CD8-positive, alpha-beta memory T cell (primary cell): ENCODE results near the gene NUP85. TPM values are rescaled to one million over a fixed set of nuclear protein-coding genes. Genes with fewer than 3 reads are reported as not detected.

Experiments
- CTCF ChIA-PET: fragments of 350-600 bp; sonication (Branson Sonifier 250); formaldehyde crosslinking; loops from one replicate; lab custom pipeline; 2021; ENCODE audit warnings: antibody characterized with exemption; lab: Charles Lee
- POLR2A ChIA-PET: fragments of 350-600 bp; sonication (Branson Sonifier 250); formaldehyde crosslinking; loops from one replicate; lab custom pipeline; 2021; ENCODE audit warnings: antibody characterized with exemption; lab: Charles Lee
- DNase-seq, 5 donors: peaks; one replicate each; pipeline versions ENCODE4 v3.0.0 to v3.0.0-alpha.2; 2020 to 2022; ENCODE audit warnings: mixed read lengths in 1 of 5
- H3K27ac ChIP-seq: one replicate; pipeline ENCODE4 v1.7.0; 2013; ENCODE audit warnings: low read depth, mild to moderate bottlenecking, low read length, moderate library complexity
- H3K27me3 ChIP-seq: 2 replicates; pipeline ENCODE4 v1.7.0; 2013; ENCODE audit warnings: low read length, mild to moderate bottlenecking; ENCODE audit not compliant: insufficient read depth, poor library complexity, severe bottlenecking
- H3K36me3 ChIP-seq: 2 replicates; pipeline ENCODE4 v1.7.0; 2013; ENCODE audit warnings: mild to moderate bottlenecking, low read length, moderate library complexity; ENCODE audit not compliant: insufficient read depth
- H3K4me1 ChIP-seq: 2 replicates; pipeline ENCODE4 v1.7.0; 2013; ENCODE audit warnings: mild to moderate bottlenecking, low read length, moderate library complexity; ENCODE audit not compliant: insufficient read depth
- H3K4me3 ChIP-seq: 2 replicates; pipeline ENCODE4 v1.7.0; 2013; ENCODE audit warnings: mild to moderate bottlenecking, low read length
- H3K9me3 ChIP-seq: 2 replicates; pipeline ENCODE4 v1.7.0; 2013; ENCODE audit warnings: mild to moderate bottlenecking, low read length
- H3K27ac Mint-ChIP-seq, 8 donors: one replicate each; pipeline ENCODE4 v1.8.0; 2020 to 2021; ENCODE audit warnings: mixed read lengths in 8 of 8, mild to moderate bottlenecking in 6 of 8, inconsistent platforms in 3 of 8, moderate library complexity in 3 of 8
- H3K27me3 Mint-ChIP-seq, 2 donors: one replicate each; pipeline ENCODE4 v1.8.0; 2020 to 2021; ENCODE audit warnings: mixed read lengths in 2 of 2, mild to moderate bottlenecking in 1 of 2, moderate library complexity in 1 of 2
- H3K36me3 Mint-ChIP-seq, 3 donors: one replicate each; pipeline ENCODE4 v1.8.0; 2020 to 2021; ENCODE audit warnings: mixed read lengths in 3 of 3, inconsistent platforms in 1 of 3, mild to moderate bottlenecking in 1 of 3
- H3K4me1 Mint-ChIP-seq, 3 donors: one replicate each; pipeline ENCODE4 v1.8.0; 2020 to 2021; ENCODE audit warnings: mixed read lengths in 3 of 3, inconsistent platforms in 1 of 3, mild to moderate bottlenecking in 1 of 3
- H3K4me3 Mint-ChIP-seq, 7 donors: one replicate each; pipeline ENCODE4 v1.8.0; 2020 to 2021; ENCODE audit warnings: mixed read lengths in 7 of 7, mild to moderate bottlenecking in 6 of 7, moderate library complexity in 4 of 7, inconsistent platforms in 2 of 7
- H3K9me3 Mint-ChIP-seq, 5 donors: one replicate each; pipeline ENCODE4 v1.8.0; 2020 to 2022; ENCODE audit warnings: mixed read lengths in 5 of 5, mild to moderate bottlenecking in 3 of 5, moderate library complexity in 2 of 5, inconsistent platforms in 1 of 5
- polyA plus RNA-seq: library from polyadenylated mRNA; unstranded; fragments of 300-500 nt; fragmentation: Illumina TruSeq; gene quantifications from one replicate; pipeline ENCODE4 v1.2.3, GENCODE V29; 2021
- total RNA-seq, 2 experiments: library from RNA; stranded (reverse); gene quantifications; one replicate each; pipeline ENCODE4 v1.2.3, GENCODE V29; 2021

The NUP85 gene
- total and polyA plus RNA-seq, 3 experiments from 2014 or later = 39.0 to 152 (median 147) TPM

DNA sequence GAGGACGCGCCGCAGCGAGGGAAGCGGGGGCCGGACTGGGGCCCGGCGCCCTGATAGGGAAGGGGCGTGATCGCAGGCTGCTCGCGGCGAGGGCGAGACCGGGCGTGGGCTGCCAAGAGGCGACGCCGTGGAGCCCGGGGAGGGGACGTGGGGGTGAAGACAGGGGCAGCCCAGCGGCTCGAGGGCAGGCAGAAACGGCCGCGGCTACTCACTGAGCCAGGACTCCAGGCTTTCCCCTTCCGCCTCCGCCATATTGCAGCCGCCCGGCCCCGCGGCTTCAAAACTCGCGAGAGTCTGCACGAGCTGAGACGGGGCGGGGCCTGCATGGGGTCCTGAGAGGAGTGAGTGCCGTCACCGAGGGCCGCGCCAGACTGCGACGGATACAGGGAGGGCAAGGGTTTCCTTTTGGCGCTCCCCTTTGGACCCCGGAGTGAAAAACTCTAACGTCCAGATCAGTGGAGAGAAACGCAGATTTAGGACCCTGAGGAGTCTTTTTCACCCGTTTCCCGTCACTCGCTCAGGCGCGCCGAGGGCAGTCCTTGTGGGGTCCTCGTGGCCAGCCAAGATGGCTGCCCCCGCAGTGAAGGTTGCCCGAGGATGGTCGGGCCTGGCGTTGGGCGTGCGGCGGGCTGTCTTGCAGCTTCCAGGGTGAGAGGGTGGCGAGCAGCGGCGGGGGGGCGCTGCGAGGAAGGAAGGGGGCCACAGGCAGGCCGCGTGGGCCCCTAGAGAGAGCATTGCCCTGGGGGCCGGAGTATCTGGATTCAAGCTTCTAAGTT lies 56.0 kb downstream of the NUP85 start, which contains the start of the genes GGA3 and MRPS7:
TSS of gene GGA3 (minus strand) at position 271 of the 776 bp plus-strand sequence. CDS start at position 252, 19 bp downstream.
TSS of gene MRPS7 (plus strand) at position 544 of the 776 bp plus-strand sequence. CDS start at position 566, 22 bp downstream.
- peak within 1 kb of the TSS; percentile 99 to 100 (median 100) for H3K27ac Mint-ChIP-seq
- no peaks in the 10 kb centered on the region for H3K9me3 Mint-ChIP-seq
- peak within 1 kb of the TSS; percentile 99 for H3K27ac ChIP-seq
- CTCF ChIA-PET = interaction anchor here (0.7 to 5.2 kb wide), 14 partner anchors 10 to 194 kb away, joined by 3 to 76 read pairs (median 4); partner anchors contain the start of genes GRB2, MIF4GD, SLC25A19 and TMEM94
- peaks cover 29% of the 10 kb centered on the region for H3K4me1 ChIP-seq
- peak; percentile 93 to 97 (median 97) for DNase-seq
- H3K27me3 Mint-ChIP-seq = peaks cover 0 to 3% of the 10 kb centered on the region in 2 donors
- peak within 1 kb of the TSS; percentile 92 to 98 (median 95) for H3K4me3 Mint-ChIP-seq
- H3K9me3 ChIP-seq = no peaks in the 10 kb centered on the region
- peaks cover 0 to 57% (median 6%) of the 10 kb centered on the region in 3 donors for H3K36me3 Mint-ChIP-seq
- H3K4me3 ChIP-seq = peak within 1 kb of the TSS; percentile 94
- POLR2A ChIA-PET = interaction anchor here (0.6 to 4.3 kb wide), 11 partner anchors 9 to 405 kb away, joined by 3 to 79 read pairs (median 4); partner anchors contain the start of genes GRB2, MIF4GD, RECQL5 and SLC25A19
- peaks cover 48 to 68% (median 52%) of the 10 kb centered on the region in 3 donors for H3K4me1 Mint-ChIP-seq
- H3K27me3 ChIP-seq = no peaks in the 10 kb centered on the region
- peaks cover 15% of the 10 kb centered on the region for H3K36me3 ChIP-seq

DNA sequence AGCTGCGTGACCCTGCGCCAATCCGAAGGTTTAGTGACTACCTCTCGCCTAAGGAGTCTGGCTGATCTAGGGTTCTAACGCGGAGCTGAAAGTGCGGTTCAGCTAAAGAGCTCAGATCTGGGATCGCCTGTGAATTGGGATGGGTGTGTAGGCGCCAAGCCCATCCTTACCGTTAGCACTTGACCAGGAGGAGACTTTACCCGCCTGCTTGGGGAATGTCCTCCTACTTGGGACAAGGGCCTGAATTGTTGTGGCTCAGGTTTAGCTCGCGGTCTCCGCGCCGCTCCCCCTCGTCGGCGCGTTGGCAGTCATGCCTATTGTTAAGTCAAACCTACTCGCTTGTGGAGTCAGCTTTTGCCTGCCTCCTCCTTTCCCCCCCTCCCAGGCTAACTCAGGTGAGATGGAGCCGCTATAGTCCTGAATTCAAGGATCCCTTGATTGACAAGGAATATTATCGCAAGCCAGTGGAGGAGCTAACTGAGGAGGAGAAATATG lies 56.7 kb downstream of the NUP85 start:
- H3K4me3 Mint-ChIP-seq = peak overlapping the region; percentile 92 to 98 (median 95)
- ChIA-PET POLR2A (interaction anchor here (0.6 to 4.3 kb wide), 8 partner anchors 9 to 228 kb away, joined by 3 to 79 read pairs (median 6); partner anchors contain the start of genes GRB2, MIF4GD, SLC25A19 and TMEM94), CTCF (interaction anchor here (0.9 to 5.2 kb wide), 11 partner anchors 9 to 194 kb away, joined by 3 to 76 read pairs (median 5); partner anchors contain the start of genes GRB2, MIF4GD, SLC25A19 and TMEM94)
- peaks cover 0 to 3% of the 10 kb centered on the region in 2 donors for H3K27me3 Mint-ChIP-seq
- H3K27ac Mint-ChIP-seq = peak overlapping the region; percentile 99 to 100 (median 100)
- H3K4me1 ChIP-seq = peaks cover 29% of the 10 kb centered on the region
- peaks cover 43 to 62% (median 46%) of the 10 kb centered on the region in 3 donors for H3K4me1 Mint-ChIP-seq
- H3K9me3 Mint-ChIP-seq = no peaks in the 10 kb centered on the region
- peaks cover 0 to 64% (median 6%) of the 10 kb centered on the region in 3 donors for H3K36me3 Mint-ChIP-seq
- peaks cover 21% of the 10 kb centered on the region for H3K36me3 ChIP-seq
- peak overlapping the region; percentile 94 for H3K4me3 ChIP-seq
- H3K27me3 ChIP-seq = no peaks in the 10 kb centered on the region
- H3K27ac ChIP-seq = peak overlapping the region; percentile 99
- no peaks in the 10 kb centered on the region for H3K9me3 ChIP-seq
- peak in 1 of 5 donors; percentile 44 for DNase-seq

GRCh38 chr17:75263055-75263454 lies 57.6 kb downstream of the NUP85 start:
- H3K4me1 ChIP-seq = peaks cover 29% of the 10 kb centered on the region
- POLR2A ChIA-PET = interaction anchor here (0.6 to 4.3 kb wide), 4 partner anchors 8 to 142 kb away, joined by 8 to 79 read pairs (median 24); partner anchors contain the start of genes GRB2, MIF4GD and SLC25A19
- H3K27ac ChIP-seq = no peak overlapping the region

DNA sequence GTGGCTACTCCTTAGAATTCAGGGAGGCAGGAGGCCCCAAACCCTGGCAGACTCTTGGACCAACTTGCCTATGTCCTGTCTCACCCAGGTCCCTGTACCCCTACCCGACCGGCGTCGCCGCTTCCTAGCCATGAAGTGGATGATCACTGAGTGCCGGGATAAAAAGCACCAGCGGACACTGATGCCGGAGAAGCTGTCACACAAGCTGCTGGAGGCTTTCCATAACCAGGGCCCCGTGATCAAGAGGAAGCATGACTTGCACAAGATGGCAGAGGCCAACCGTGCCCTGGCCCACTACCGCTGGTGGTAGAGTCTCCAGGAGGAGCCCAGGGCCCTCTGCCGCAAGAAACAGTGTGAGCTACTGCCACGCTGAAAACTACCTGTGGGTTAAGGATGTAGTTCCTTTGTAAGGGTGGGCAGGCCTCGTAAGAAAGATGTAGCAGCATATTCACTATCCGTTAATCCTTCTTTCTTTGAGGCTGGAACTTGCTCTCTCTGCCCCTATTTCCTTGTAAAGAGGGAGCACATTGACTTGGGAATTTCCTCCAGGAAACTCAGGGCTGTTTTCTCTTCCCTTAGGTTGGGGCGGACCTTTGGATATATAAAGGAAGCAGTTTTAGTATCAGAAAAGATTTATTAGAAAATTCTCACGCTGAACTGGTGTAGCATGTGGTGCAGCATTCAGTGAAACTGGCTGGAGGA lies 60.3 kb downstream of the NUP85 start:
- Mint-ChIP-seq H3K27me3 (peaks cover 0 to 3% of the 10 kb centered on the region in 2 donors), H3K4me3 (peak overlapping the region in 2 of 7 donors; percentile 20 to 27), H3K9me3 (no peaks in the 10 kb centered on the region), H3K4me1 (peaks cover 19 to 41% (median 23%) of the 10 kb centered on the region in 3 donors), H3K36me3 (peaks cover 0 to 59% (median 4%) of the 10 kb centered on the region in 3 donors), H3K27ac (peak overlapping the region in 1 of 8 donors; percentile 39)
- ChIA-PET POLR2A (no interaction called here), CTCF (no interaction called here)
- DNase-seq = peak in 1 of 5 donors; percentile 42
- Histone ChIP-seq H3K27me3 (no peaks in the 10 kb centered on the region), H3K9me3 (no peaks in the 10 kb centered on the region), H3K36me3 (peaks cover 25% of the 10 kb centered on the region), H3K4me3 (no peak overlapping the region), H3K4me1 (peaks cover 20% of the 10 kb centered on the region), H3K27ac (no peak overlapping the region)

More at GRCh38 chr17:75263055-75263454, 57.6 kb downstream of the NUP85 start:
- H3K4me1 Mint-ChIP-seq = peaks cover 37 to 53% (median 37%) of the 10 kb centered on the region in 3 donors
- Histone ChIP-seq H3K36me3 (peaks cover 25% of the 10 kb centered on the region), H3K4me3 (no peak overlapping the region), H3K27me3 (no peaks in the 10 kb centered on the region), H3K9me3 (no peaks in the 10 kb centered on the region)
- no peak for DNase-seq
- H3K27ac Mint-ChIP-seq = peak overlapping the region in 6 of 8 donors; percentile 54 to 100 (median 100)
- CTCF ChIA-PET = interaction anchor here (1.2 to 5.2 kb wide), 5 partner anchors 8 to 150 kb away, joined by 4 to 76 read pairs (median 13); partner anchors contain the start of genes GRB2, MIF4GD and SLC25A19
- H3K4me3 Mint-ChIP-seq = peak overlapping the region; percentile 56 to 98 (median 94)
- H3K36me3 Mint-ChIP-seq = peaks cover 0 to 67% (median 6%) of the 10 kb centered on the region in 3 donors
- H3K9me3 Mint-ChIP-seq = no peaks in the 10 kb centered on the region
- H3K27me3 Mint-ChIP-seq = peaks cover 0 to 3% of the 10 kb centered on the region in 2 donors

- Histone ChIP-seq H3K9me3 (no peaks in the 10 kb centered on the region), H3K27ac (no peak overlapping the region), H3K4me3 (no peak overlapping the region), H3K36me3 (peaks cover 25% of the 10 kb centered on the region), H3K27me3 (no peaks in the 10 kb centered on the region), H3K4me1 (peaks cover 19% of the 10 kb centered on the region)
- H3K36me3 Mint-ChIP-seq = peaks cover 0 to 52% (median 4%) of the 10 kb centered on the region in 3 donors
- H3K4me1 Mint-ChIP-seq = peaks cover 16 to 33% (median 20%) of the 10 kb centered on the region in 3 donors
- POLR2A ChIA-PET = no interaction called here
- CTCF ChIA-PET = interaction anchor here (0.9 kb wide), 1 partner anchor 146 kb away, joined by 4 read pairs; no protein-coding TSS in a partner anchor
- peak in 1 of 5 donors; percentile 36 for DNase-seq
- no peaks in the 10 kb centered on the region for H3K9me3 Mint-ChIP-seq
- peak overlapping the region in 1 of 7 donors; percentile 64 for H3K4me3 Mint-ChIP-seq
- peaks cover 0 to 3% of the 10 kb centered on the region in 2 donors for H3K27me3 Mint-ChIP-seq
- peak overlapping the region in 2 of 8 donors; percentile 35 to 80 for H3K27ac Mint-ChIP-seq
Measured at GRCh38 chr17:75266316-75267152, 61.1 kb downstream of the NUP85 start.

DNA sequence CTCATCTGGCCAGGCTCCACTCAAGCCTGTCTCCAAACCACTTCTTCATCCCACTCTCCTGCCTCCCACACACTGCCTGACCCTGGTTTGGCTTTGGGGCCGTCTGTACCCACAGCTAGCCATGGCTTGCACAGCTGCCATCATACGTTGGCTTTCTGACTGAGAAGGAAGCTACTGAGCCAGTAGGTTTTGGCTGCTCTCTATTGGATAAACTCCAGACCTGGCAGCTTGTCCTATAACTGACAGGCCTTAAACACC lies 61.6 kb downstream of the NUP85 start:
- DNase-seq = peak in 1 of 5 donors; percentile 36
- Histone ChIP-seq H3K9me3 (no peaks in the 10 kb centered on the region), H3K4me1 (peaks cover 22% of the 10 kb centered on the region), H3K27ac (no peak overlapping the region), H3K36me3 (peaks cover 25% of the 10 kb centered on the region), H3K4me3 (no peak overlapping the region), H3K27me3 (no peaks in the 10 kb centered on the region)
- Mint-ChIP-seq H3K36me3 (peaks cover 0 to 48% (median 4%) of the 10 kb centered on the region in 3 donors), H3K9me3 (no peaks in the 10 kb centered on the region), H3K4me1 (peaks cover 20 to 33% (median 20%) of the 10 kb centered on the region in 3 donors), H3K27me3 (peaks cover 0 to 3% of the 10 kb centered on the region in 2 donors), H3K27ac (peak overlapping the region in 2 of 8 donors; percentile 35 to 80), H3K4me3 (peak overlapping the region in 1 of 7 donors; percentile 64)
- CTCF ChIA-PET = interaction anchor here (0.9 to 2.2 kb wide), 2 partner anchors 22 to 145 kb away, joined by 4 to 8 read pairs; partner anchors contain the start of gene SLC25A19
- POLR2A ChIA-PET = no interaction called here
